Spleen (tissue), 7 donors: Measurements from ENCODE around the gene RNF19B.

Experiments
- POLR2A ChIP-seq, 3 donors: fragments of 450-650 bp; IDR thresholded peaks; one replicate each; pipeline ENCODE4 v1.5.1; 2017; ENCODE audit warnings: antibody characterized with exemption in 3 of 3, mild to moderate bottlenecking in 1 of 3
- TF ChIP-seq, protein P1 (sequence below), 11 experiments: fragments of 200-600 bp in 7 of 11; fragments of 450-650 bp in 4 of 11; sonication (generic) in 4 of 11; IDR thresholded peaks in 8 of 11; conservative IDR thresholded peaks in 3 of 11; 1 replicate in 7 of 11; 2 replicates in 4 of 11; pipeline versions ENCODE4 v1.4.0 to v1.8.0; 2016 to 2021; ENCODE audit warnings: antibody characterized with exemption in 11 of 11, inconsistent platforms in 4 of 11, mild to moderate bottlenecking in 1 of 11
- donor health status: DM: no; HTN: no; CAD: no; lungs with moderate emphysema.
- donor health status: DM: no; HTN: no; CAD: no.
- donor health status: DM: no; HTN: no; CAD: no.

DNA sequence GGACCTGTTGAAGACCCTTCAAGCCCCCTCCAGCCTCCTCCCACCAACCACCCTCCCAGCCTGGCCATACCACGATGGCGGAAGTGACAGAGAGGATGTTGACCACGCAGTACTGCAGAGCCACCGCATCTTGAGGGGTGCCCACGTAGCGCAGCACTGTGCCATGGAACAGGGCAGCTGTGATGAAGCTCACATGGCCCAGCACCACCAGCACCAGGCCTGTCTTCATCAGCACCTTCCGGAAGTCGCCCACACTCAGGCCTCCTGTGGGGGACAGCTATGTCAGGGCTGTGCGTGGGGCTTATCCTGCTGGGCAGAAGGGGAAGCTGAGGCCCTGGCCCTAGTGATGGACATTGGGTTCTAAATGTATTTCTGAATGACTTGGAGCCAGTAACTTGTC lies 66.6 kb downstream of the RNF19B start:
- no peak for TF ChIP-seq POLR2A (IDR thresholded peaks at IDR 0.05)
- TF ChIP-seq, protein P1, sequence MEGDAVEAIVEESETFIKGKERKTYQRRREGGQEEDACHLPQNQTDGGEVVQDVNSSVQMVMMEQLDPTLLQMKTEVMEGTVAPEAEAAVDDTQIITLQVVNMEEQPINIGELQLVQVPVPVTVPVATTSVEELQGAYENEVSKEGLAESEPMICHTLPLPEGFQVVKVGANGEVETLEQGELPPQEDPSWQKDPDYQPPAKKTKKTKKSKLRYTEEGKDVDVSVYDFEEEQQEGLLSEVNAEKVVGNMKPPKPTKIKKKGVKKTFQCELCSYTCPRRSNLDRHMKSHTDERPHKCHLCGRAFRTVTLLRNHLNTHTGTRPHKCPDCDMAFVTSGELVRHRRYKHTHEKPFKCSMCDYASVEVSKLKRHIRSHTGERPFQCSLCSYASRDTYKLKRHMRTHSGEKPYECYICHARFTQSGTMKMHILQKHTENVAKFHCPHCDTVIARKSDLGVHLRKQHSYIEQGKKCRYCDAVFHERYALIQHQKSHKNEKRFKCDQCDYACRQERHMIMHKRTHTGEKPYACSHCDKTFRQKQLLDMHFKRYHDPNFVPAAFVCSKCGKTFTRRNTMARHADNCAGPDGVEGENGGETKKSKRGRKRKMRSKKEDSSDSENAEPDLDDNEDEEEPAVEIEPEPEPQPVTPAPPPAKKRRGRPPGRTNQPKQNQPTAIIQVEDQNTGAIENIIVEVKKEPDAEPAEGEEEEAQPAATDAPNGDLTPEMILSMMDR (IDR thresholded peaks at IDR 0.05 in 8 of 11, conservative IDR thresholded peaks at IDR 0.05 in 3 of 11) = no peak
